Stimulated activated CD4-positive, alpha-beta T cell treated with anti-CD3 and anti-CD28 coated beads, Interleukin-1b, Interleukin-23, amount 100 ng/mL, for 4 hours (primary cell): ENCODE data around the gene JMJD4.
"Not testable (repeated sequence)": the region's sequence is repeated elsewhere in the genome, so short reads cannot be mapped to it uniquely, and the experiment has no call there.

ENCODE experiments used
- DNase-seq, 2 donors: peaks; one replicate each; pipeline ENCODE4 v3.0.0-alpha.2; 2020; ENCODE audit warnings: low read depth in 2 of 2

Gene JMJD4

GRCh38 chr1:227732586-227733308 lies 2.4 kb downstream of the JMJD4 start:
- no peak for DNase-seq

GRCh38 chr1:227731696-227732585 lies 3.2 kb downstream of the JMJD4 start:
- no peak for DNase-seq

GRCh38 chr1:227731241-227731677 lies 3.8 kb downstream of the JMJD4 start:
- DNase-seq, result no peak

GRCh38 chr1:227730630-227731151 lies 4.4 kb downstream of the JMJD4 start:
- no peak for DNase-seq

- no peak for DNase-seq
These were observed 5.0 kb downstream of the JMJD4 start for GRCh38 chr1:227729881-227730629.

- DNase-seq, result no peak
These were observed 5.8 kb downstream of the JMJD4 start for GRCh38 chr1:227729144-227729880.

- DNase-seq, result no peak
These were observed 6.3 kb downstream of the JMJD4 start for GRCh38 chr1:227728892-227729143.

- peak; percentile 59 to 71 for DNase-seq
These were observed 6.8 kb downstream of the JMJD4 start for GRCh38 chr1:227728059-227728891.

- DNase-seq, result no peak
These were observed 8.0 kb downstream of the JMJD4 start for GRCh38 chr1:227726924-227727599.

- DNase-seq, result no peak
These were observed 8.8 kb downstream of the JMJD4 start for GRCh38 chr1:227726318-227726717.

GRCh38 chr1:227725046-227725445 lies 10.1 kb downstream of the JMJD4 start:
- no peak for DNase-seq

- DNase-seq, result no peak
These were observed 11.6 kb downstream of the JMJD4 start for GRCh38 chr1:227723474-227723873.

GRCh38 chr1:227718932-227719331 lies 16.2 kb downstream of the JMJD4 start:
- no peak for DNase-seq

GRCh38 chr1:227712648-227713047 lies 22.5 kb downstream of the JMJD4 start:
- no peak for DNase-seq

GRCh38 chr1:227710474-227710873 lies 24.6 kb downstream of the JMJD4 start:
- DNase-seq, result not testable (repeated sequence)

GRCh38 chr1:227709451-227709850 lies 25.7 kb downstream of the JMJD4 start:
- no peak for DNase-seq

GRCh38 chr1:227707846-227708245 lies 27.3 kb downstream of the JMJD4 start:
- no peak for DNase-seq

GRCh38 chr1:227701631-227702030 lies 33.5 kb downstream of the JMJD4 start:
- DNase-seq, result not testable (repeated sequence)

GRCh38 chr1:227697321-227697864 lies 37.7 kb downstream of the JMJD4 start:
- no peak for DNase-seq

- no peak for DNase-seq
These were observed 49.3 kb downstream of the JMJD4 start for GRCh38 chr1:227685807-227686206.
